Progenitor cell of endocrine pancreas (in vitro differentiated cells): ENCODE measurements around the gene MS4A6A. TPM values are rescaled to one million over a fixed set of nuclear protein-coding genes. Genes with fewer than 3 reads are reported as not detected.

Experiments used
- DNase-seq: peaks from one replicate; pipeline ENCODE4 v3.0.0; 2021; ENCODE audit warnings: low spot score; ENCODE audit not compliant: unreplicated experiment
- H3K27ac Mint-ChIP-seq: 2 replicates; pipeline ENCODE4 v1.8.0; 2021; ENCODE audit warnings: mild to moderate bottlenecking, moderate library complexity, mixed read lengths
- H3K27me3 Mint-ChIP-seq: 2 replicates; pipeline ENCODE4 v1.8.0; 2021; ENCODE audit warnings: mixed read lengths
- H3K36me3 Mint-ChIP-seq: 2 replicates; pipeline ENCODE4 v1.8.0; 2022; ENCODE audit warnings: mixed read lengths; ENCODE audit not compliant: insufficient read depth
- H3K4me1 Mint-ChIP-seq: 2 replicates; pipeline ENCODE4 v1.8.0; 2021; ENCODE audit warnings: low read depth, mixed read lengths
- H3K4me3 Mint-ChIP-seq: 2 replicates; pipeline ENCODE4 v1.8.0; 2021; ENCODE audit warnings: low read depth, mild to moderate bottlenecking, moderate library complexity, mixed read lengths
- H3K9me3 Mint-ChIP-seq: 2 replicates; pipeline ENCODE4 v1.8.0; 2021; ENCODE audit warnings: low read depth, mixed read lengths
- CTCF ChIP-seq: fragments of 200-600 bp; sonication (generic); IDR thresholded peaks from one replicate; pipeline ENCODE4 v1.5.0; 2021; ENCODE audit warnings: antibody characterized with exemption, mild to moderate bottlenecking; ENCODE audit not compliant: unreplicated experiment
- long read RNA-seq: library from polyadenylated mRNA; unstranded; transcript quantifications from one replicate; pipeline ENCODE4 v2.0.0, GENCODE V29; 2020
- total RNA-seq: library from RNA; stranded (reverse); gene quantifications from 2 replicates; pipeline ENCODE4 v1.2.1, GENCODE V29; 2021

The MS4A6A gene, protein sequence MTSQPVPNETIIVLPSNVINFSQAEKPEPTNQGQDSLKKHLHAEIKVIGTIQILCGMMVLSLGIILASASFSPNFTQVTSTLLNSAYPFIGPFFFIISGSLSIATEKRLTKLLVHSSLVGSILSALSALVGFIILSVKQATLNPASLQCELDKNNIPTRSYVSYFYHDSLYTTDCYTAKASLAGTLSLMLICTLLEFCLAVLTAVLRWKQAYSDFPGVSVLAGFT
- not detected in 2 replicates for total RNA-seq
- long read RNA-seq, result 0 reads

DNA sequence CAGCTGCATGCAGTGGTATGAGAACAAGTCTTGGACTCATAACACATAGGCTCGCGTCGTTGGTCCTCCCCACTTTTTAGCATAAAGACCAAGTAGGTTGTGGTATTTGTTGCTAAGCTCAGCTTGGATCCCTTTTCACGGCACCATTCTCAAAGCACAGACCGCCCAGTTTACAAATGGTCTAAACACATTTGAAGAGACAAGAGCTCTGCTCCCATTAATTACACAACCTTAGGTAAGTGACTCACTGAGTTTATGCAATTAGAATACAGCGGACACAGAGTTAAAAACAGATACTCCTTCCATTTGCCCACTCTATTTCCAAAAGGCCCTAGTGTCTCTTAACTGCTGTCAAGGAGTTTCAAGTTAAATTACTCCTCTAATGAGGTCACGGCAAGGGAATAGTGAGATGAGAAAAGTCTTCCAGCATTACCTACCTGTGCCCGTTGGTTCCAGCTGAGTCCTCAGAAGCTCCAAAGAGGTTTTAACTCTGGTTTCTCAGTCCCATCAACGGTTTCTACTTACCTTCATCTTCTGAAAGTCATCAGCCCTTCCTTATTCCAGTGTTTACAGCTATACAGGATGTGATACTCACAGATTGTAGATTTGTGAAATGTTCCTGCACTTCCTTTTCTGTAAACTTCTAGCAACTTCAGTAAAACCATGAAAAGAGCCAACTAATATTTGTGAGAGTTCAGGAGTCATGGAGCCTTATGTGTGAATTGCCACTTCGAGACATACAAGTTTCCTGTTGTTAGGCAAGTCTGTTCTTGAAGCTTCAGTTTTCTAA lies at the start of gene MS4A6A:
Gene MS4A6A, minus strand, starts transcription at position 543 of the 790 bp plus-strand sequence. CDS start 1,356 bp downstream, outside the sequence.
- no peaks in the 10 kb centered on the region for H3K27me3 Mint-ChIP-seq
- no peak for DNase-seq
- H3K9me3 Mint-ChIP-seq, result peaks cover 11% of the 10 kb centered on the region
- TF ChIP-seq CTCF, result no peak
- no peak within 1 kb of the TSS for H3K4me3 Mint-ChIP-seq
- H3K36me3 Mint-ChIP-seq, result peaks cover 3% of the 10 kb centered on the region
- peaks cover 4% of the 10 kb centered on the region for H3K4me1 Mint-ChIP-seq
- H3K27ac Mint-ChIP-seq, result no peak within 1 kb of the TSS

GRCh38 chr11:60230681-60231080 lies 47.8 kb upstream of the MS4A6A start:
- Mint-ChIP-seq H3K4me1 (no peaks in the 10 kb centered on the region), H3K9me3 (no peaks in the 10 kb centered on the region), H3K36me3 (no peaks in the 10 kb centered on the region), H3K4me3 (no peak overlapping the region), H3K27me3 (no peaks in the 10 kb centered on the region), H3K27ac (no peak overlapping the region)
- DNase-seq, result no peak
- TF ChIP-seq CTCF, result no peak

DNA sequence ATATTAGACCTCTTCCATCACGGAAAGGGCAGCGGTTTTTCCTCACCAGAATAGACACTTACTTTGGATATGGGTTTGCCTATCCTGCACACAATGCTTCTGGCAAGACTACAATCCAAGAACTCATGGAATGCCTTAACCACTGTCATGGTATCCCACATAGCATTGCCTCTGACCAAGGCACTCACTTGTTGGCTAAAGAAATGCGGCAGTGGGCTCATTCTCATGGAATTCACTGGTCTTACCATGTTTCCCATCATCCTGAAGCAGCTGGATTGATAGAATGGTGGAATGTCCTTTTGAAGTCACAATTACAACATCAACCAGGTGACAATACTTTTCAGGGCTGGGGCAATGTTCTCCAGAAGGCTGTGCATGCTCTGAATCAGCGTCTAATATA lies 39.3 kb upstream of the MS4A6A start:
- H3K27me3 Mint-ChIP-seq, result no peaks in the 10 kb centered on the region

DNA sequence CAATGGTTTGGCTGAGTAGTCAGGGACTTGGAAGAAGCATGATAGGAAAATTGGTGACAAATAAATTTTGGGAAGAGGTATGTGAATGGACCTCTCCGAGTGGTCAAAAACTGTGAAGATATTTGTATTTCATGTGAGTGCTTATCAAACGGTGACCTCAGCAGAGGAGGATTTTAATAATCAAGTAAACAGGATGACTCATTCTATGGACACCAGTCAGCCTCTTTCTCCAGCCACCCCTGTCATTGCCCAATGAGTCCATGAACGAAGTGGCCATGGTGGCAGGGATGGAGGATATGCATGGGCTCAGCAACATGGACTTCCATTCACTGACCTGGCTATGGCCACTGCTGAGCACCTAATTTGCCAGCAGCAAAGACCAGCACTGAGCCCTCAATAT lies 38.8 kb upstream of the MS4A6A start:
- Mint-ChIP-seq H3K4me1 (no peaks in the 10 kb centered on the region), H3K4me3 (no peak overlapping the region), H3K9me3 (peaks cover 2% of the 10 kb centered on the region), H3K36me3 (no peaks in the 10 kb centered on the region), H3K27me3 (no peaks in the 10 kb centered on the region), H3K27ac (no peak overlapping the region)
- no peak for TF ChIP-seq CTCF
- DNase-seq, result no peak

More for the DNA sequence above, 39.3 kb upstream of the MS4A6A start:
- no peak for TF ChIP-seq CTCF
- Mint-ChIP-seq H3K9me3 (peaks cover 2% of the 10 kb centered on the region), H3K36me3 (no peaks in the 10 kb centered on the region), H3K4me3 (no peak overlapping the region), H3K27ac (no peak overlapping the region), H3K4me1 (no peaks in the 10 kb centered on the region)
- no peak for DNase-seq

- Mint-ChIP-seq H3K4me1 (no peaks in the 10 kb centered on the region), H3K27me3 (no peaks in the 10 kb centered on the region), H3K4me3 (no peak overlapping the region)
Observed at GRCh38 chr11:60221181-60221580, 38.3 kb upstream of the MS4A6A start.

More at GRCh38 chr11:60221181-60221580, 38.3 kb upstream of the MS4A6A start:
- Mint-ChIP-seq H3K9me3 (peaks cover 2% of the 10 kb centered on the region), H3K27ac (no peak overlapping the region), H3K36me3 (no peaks in the 10 kb centered on the region)
- TF ChIP-seq CTCF, result no peak
- no peak for DNase-seq
